ENCODE results near the gene HDAC4.

- TF ChIP-seq CTCF (IDR thresholded peaks at IDR 0.05; ENCODE audit: insufficient read depth, low read depth, low read length) (no peak), EZH2 (IDR thresholded peaks at IDR 0.05; ENCODE audit: insufficient read depth, low read length) (no peak)
Observed at GRCh38 chr2:239184968-239185903, 215.6 kb downstream of the HDAC4 start.
